Activated CD4-positive, alpha-beta T cell treated with anti-CD3 and anti-CD28 coated beads, Interleukin-2, amount 50 U/mL, for 1 hour (primary cell): Measurements from ENCODE around the gene CTNND2.
"Not testable (repeated sequence)": the region's sequence is repeated elsewhere in the genome, so short reads cannot be mapped to it uniquely, and the experiment has no call there.

Experiments
- DNase-seq: peaks from one replicate; pipeline ENCODE4 v3.0.0-alpha.2; 2020

The CTNND2 gene

DNA sequence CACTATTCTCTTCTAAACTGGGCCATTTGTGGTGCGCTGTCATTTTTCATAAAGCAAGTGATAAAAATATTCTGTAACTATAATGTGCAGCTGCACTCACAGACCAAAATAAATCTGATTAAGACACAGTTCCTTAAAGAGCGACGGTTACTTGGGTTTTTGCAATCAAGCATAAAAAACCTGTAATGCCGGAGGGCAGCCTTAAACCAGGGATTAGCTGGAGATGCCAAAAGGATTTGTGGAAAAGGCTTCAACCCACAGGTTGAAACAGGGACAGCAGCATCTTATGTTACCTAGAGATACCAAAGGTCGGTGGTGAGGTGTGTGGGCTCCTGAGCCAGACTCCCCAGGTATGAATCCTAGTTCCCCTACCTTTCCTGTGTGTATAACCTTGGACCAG is 49.3 kb downstream of the CTNND2 start:
- no peak for DNase-seq

DNA sequence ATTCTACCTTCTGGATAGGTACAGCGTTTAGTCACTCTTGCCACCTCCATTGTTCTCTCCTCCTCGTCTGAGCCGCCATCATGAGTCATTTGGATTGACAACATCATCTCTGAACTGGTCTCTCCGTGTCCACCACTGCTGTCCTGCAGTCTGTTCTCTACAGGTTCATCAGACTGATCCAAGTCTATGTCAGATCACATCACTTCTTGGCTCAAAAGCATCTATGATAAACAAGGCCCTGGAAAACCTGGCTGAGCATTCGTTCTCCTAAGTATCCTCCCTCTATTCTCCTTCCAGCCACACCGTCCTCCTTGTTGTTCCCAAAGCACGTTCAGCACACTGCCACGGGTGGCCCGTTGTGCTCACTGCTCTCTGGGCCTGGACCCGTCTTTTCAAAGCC is 50.5 kb downstream of the CTNND2 start:
- no peak for DNase-seq

DNA sequence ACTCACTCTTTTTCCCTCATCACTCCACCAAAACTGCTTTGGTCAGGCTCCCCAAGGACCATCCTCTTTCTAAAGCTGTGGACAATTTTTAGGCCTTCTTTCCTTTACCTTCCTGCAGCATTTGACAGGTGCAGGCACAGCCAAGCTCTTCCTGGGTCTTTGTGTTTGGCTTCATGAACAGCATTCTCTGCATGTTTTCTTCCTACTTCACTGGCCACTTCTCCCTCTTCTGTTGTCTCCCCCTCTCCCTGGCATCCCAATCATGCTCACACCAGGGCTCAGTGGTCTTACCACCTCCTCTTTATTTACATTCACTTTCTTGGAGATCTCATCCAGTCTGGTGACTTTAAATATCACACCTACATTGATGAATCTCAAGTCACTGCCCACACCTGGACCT is 51.1 kb downstream of the CTNND2 start:
- no peak for DNase-seq

DNA sequence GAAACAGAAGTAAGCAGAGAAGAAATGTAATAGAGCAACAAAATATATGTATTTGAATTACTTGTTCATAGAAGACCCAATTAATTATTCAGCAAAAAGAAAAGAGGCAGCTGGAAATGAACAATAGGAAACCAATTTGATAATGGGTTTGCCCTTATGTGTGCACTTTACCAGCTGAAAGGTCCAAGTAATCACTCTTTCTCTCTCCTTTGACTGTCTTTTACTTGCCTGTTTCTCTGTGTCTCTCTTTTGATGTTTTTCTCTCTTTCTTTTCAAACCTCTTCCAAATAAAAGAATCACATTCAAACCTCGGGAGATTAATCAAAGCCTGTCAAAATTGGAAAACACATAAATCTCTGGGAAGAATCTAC is 51.5 kb downstream of the CTNND2 start:
- DNase-seq = no peak

DNA sequence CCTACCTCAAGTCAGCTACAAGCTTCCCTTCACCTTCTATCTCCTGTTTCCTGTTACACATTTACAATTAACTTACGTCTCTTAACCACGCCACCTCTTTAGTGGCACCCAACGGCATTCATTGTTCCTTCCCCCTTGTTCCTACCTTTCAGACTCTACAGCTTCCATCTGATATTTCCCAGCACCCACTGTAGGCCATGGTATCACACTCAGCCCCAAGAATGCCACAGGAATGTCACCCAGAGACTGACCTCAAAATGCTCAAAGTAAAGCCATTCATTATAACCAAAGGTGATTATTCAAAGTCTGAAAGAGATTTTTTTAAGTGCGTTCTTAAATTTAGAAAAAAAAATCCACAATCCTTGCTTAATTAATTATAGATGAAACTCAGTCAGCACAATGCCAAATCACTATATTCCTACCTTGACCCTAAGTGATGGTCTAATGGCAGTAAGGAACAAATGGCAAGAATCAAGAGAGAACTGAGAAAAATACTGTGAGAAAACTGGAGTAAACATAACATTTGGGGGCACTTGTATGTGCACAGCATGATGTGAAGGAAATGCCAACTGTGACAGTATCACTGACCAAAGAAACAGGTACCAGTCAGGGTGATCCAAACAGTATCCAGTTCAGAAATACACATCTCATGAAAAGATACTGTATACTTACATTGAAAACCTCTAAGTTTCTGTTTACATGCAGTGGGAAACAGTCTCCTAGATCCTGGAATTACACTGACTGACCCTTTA is 52.1 kb downstream of the CTNND2 start:
- no peak for DNase-seq

DNA sequence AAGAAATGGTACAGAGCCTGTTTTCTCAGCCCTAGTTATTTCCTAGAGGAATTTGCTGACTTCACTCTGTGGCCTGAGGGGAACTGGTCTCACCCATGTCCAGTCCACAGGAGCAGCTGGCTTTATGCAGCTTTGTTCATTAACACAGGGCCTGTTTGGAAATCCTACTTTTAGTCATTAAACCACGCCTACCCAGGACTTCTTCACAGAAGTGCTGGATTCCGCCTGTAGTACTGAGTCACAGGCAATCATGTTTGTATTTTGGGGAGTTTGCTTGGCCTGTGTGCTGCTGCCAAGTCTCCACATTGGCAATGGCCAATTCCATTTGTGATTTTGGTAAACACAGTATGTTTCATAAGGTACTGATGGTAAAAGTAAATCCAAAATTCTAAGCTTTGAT is 52.8 kb downstream of the CTNND2 start:
- DNase-seq = no peak

DNA sequence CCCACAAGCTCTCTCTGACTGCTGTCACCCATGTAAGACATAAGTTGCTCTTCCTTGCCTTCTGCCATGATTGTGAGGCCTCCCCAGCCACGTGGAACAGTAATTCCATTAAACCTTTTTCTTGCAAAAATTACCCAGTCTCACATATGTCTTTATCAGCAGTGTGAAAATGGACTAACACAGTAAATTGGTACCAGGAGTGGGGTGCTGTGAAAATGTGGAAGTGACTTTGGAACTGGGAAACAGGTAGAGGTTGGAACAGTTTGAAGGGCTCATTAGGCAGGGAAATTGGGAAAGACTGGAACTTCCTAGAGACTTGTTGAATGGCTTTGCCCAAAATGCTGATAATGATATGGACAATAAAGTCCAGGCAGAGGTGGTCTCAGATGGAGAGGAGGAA is 75.7 kb downstream of the CTNND2 start:
- DNase-seq = not testable (repeated sequence)

DNA sequence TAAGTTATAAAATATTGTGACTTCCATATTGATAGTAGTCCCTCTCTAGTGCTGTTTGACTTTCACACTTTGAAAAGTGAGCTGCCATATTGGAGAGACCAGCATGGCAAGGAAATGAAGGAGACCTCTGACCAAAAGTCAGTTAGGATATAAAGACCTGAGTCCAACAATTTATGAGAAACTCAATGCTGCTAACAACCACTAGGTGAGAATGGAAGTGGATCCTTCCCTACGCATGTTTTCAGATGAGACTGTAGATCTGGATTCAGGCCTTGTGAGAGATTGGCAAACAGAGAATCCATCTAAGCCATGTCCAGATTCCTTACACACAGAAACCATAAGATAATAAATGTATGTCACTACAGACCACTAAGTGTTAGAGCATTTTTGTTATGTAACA is 81.6 kb downstream of the CTNND2 start:
- DNase-seq = no peak

DNA sequence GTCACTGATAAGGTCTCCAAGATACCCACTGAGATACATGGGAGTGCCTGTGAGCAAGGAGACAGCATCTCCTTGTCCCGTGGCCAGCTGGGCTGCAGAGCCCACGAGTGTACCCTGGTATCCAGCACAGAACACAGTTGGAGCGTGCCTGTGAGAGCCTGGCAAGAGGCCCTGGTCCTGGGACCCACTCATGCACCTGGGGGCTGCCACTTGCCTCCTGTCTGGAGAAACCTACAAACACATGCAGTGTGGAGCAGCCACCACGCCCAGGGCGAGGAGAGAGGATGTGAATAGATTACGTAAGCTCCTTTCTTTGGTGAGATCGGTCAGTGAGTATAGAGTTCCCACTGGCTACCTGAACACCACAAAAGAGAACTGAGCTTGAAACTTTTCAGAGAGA is 88.3 kb downstream of the CTNND2 start:
- DNase-seq = no peak

DNA sequence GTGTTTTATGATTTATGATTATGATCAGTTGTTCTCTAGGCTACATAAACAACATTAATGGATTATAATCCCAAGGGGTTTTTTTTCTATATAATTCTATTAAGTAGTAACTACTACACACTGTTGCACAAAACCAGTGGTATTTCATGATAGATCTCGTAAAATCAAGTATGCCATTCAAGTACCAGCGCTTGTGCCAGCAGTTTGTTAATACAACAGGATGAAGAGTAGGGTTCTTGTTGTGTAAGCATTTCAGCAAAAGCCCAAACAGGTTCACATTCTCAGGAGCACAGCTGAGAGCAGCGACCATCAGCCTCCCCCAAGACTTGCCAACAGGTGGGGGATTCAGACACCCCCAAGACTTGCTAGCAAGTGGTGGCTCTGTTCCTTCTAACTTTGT is 88.8 kb downstream of the CTNND2 start:
- DNase-seq = no peak

DNA sequence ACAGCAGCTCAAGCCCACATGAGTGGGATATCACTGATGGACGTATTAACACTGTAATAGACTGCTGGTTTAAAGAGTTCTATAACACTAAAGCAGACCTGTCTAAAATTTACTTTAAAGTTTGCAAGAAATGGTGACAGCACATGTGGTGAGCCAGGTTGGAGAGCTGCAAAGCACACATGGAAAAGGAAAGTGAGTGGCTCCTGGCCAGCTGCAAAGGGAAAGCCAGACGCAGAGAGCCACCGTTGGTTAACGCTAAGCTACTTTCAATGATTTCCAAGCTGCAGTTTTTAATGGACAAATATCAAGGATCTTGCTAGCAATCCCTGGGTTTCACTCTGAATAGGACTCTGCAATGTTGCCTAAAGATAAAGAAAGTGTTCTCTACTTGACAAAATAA is 89.9 kb downstream of the CTNND2 start:
- no peak for DNase-seq

DNA sequence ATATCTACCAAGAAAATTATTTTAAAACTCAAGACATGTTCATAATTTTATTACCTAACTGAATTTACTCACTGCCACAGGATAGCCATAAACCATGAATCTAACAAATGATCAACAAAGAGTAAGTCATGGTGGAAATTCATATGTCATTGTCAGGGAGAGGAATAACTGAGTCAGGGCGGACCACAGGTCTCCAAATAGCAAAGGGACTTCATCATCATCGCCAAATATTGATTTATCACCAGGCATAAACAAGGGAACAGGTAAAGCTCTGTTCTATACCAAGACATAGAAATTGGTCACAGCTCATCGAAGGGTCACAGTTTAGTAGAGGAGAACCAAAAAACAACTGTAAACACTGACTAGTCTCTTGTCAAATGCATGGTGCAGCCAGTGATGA is 94.8 kb downstream of the CTNND2 start:
- no peak for DNase-seq

DNA sequence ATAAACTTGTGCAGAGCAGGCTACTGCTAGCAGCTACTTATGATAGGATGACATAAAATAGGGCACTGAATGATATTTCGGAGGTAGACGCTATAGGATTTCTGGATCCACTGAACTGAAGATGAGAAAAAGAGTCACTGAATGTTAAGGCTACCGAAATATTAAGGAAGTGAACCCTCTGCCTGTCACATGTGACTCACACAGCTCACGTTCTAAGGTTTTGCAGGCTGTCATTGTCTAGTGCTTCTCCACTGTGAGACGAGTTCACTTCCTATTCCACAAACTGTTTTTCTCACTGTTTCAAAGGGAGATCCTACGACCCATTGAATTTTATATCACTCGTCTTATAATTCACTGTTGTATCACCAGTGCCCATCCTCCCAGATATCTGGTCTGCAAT is 100.8 kb downstream of the CTNND2 start:
- no peak for DNase-seq

DNA sequence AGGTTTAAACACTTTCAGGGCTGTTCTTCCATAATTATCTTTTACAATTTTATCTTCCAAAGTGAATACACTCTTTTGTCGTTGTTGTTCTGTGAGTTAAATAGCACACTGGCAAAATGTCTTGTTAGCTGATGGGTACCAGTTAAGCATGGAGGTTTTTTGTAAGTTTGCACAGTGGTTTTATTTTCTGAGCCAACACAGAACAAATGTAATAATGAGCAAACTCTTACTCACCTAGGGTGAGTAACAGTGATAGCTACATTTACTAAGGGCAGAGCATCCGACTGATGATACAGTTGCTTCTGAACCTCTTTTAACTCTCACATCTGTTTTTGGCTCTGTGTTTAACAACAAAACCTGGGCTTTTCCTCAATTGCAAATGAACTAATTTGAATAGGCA is 103.2 kb downstream of the CTNND2 start:
- no peak for DNase-seq

DNA sequence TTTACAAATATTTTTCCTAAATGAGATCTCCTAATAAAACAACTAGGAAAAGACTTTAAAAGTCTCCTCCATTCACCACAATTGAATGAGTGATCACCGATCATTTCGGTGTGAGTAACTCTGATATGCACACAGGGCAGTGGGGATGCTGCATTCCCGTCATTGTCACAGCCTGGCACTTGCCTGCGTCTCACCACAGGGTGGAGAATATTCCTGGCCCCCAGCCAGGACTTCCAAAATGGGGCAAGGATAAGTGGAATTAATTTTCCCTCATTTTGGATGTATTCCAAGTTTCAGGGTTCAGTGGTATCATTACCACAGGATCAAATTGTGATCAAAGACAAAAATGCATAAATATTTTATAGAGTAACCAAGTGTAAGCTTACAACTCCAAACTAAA is 107.1 kb downstream of the CTNND2 start:
- DNase-seq = no peak

DNA sequence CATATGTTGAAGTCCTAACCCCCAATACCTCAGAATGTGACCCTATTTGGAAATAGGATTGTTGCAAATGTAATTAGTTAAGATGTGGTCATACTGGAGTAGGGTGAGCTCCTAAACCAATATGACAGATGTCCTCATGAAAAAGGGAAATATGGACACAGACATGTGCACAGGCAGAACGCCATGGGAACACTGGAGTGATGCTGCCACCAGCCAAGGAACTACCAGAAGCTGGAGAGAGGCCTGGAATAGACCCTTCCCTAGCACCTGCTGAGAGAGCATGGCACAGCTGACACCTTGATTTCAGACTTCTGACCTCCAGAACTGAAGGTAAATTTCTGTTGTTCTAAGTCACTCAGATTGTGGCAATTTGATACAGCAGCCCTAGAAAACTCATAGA is 110.8 kb downstream of the CTNND2 start:
- DNase-seq = no peak

DNA sequence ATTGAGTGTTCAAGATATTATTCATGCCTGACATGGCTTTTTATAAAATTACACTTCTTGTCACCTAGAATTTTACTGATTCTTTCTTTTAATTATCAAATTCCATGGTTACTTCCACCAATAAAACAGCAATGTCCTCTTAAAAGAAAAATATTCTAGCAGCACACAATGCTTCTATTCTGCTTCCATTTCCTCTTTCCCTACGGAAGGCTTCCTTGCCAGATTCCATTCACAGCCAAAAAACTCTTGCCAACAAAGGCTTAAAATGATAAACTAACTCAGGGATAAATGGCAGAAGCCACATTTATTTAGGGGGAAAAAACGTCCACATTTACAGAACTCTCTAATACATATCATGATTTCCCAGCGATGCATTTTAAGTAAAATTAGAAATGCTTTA is 111.6 kb downstream of the CTNND2 start:
- no peak for DNase-seq

DNA sequence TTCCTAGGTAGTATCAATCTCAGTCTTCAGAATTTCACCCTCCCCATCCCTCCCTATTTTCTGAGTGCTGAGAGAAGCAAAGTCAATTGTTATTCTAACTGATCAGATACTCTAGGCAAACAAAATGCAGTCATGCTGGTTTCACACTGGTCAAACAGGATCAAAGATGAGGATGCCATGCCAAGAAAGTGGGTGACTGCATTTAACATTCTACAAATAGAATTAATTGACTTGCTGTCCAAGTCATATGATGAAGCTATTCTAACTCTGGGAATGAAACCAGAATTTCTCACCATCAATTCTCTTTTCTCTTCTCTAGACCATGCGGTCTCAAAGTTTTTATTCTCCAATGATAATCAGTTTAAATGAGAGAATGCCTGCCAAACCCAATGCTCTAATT is 112.5 kb downstream of the CTNND2 start:
- DNase-seq = no peak

DNA sequence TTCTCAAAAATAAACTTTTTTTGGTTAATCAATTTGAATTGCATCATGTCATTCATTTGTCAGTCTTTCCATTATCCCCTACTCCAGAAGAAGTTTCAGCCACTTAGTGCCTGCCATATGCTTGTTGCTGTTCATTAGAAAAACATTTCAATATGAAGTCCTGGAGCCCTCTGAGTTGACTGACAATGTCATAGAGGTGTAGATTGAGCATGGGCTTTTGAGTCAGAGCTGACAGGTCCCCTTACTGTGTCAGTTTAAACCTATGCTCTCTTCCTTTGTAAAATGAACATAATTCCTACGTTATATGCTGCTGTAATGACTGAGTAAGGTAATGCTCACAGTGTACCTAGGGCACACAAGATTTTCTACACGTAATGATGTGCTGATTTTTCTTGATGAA is 114.0 kb downstream of the CTNND2 start:
- no peak for DNase-seq

DNA sequence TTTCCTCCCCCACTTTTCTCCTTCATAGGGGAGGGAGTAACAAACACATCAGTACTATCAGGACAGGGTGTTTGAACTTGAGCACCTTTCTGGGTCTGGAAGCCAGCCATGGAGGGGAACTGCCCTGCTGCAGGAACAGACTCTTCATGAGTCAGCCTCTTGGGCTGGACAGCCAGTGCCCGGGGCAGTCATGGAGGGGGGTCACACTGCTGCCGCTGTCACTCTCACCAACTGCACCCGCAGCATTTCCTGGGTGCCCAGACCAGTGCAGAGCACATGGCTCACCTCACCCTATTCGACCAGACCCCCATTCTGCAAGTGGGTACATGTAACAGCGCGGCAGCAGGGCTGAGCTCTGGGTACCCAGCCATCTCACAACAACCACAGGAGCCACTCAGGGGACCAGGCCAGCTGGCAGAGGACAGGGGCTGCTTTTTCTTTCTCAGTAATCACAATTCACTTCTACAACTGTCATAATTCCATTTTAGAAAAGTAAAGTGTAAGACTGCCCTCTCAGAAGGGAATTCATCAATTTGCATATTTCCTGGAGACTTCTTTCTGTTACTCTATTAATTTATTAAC is 118.4 kb downstream of the CTNND2 start:
- no peak for DNase-seq

DNA sequence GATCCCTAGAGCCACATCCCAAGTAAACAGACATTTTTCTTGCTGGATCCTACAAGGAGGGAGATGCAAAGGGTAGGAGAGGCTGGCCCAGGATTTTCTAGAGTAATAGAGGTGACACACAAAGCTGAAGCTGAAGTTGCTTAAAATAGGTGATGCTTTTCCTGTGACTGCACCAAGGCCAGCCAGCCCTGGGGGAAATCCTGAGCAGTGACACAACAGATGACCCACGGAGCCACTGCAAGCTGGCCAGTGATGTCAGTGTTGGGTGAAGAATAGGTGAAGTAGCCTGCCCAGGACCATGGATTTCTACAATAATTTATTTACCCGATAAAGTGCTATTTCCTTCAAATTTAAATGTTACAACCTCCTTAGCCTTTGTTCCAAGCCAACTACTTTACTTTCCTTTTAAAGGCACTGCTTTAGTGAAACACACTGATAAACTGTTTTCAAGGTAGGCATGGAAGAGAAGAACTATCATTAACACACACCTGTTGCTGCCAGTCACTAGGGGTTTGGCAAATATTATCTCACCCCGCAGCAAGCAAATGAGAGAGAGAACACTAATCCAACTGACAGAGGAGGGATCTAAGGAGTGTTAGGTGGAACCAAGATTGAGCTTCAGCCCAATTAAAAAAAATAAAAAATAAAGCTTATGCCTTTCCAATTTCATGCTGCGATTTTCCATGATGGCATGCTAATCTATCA is 123.5 kb downstream of the CTNND2 start:
- DNase-seq = no peak

DNA sequence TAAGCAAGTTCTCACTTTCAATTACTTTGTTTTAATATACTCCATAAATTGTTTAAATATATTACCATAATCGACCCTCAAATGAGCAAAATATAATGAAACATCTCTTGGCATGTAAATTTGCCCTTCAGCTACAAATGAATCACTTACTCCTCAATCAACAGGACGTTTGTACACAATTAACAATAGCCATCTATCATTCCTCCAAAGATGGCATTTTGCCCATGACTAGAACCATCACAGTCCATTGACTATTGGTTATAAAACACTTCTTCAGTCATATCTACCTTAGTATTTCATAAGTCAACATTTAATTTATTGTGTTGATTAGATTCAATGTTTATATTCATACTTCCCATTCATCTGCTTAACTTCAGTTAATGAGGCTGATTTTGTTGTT is 127.2 kb downstream of the CTNND2 start:
- no peak for DNase-seq

DNA sequence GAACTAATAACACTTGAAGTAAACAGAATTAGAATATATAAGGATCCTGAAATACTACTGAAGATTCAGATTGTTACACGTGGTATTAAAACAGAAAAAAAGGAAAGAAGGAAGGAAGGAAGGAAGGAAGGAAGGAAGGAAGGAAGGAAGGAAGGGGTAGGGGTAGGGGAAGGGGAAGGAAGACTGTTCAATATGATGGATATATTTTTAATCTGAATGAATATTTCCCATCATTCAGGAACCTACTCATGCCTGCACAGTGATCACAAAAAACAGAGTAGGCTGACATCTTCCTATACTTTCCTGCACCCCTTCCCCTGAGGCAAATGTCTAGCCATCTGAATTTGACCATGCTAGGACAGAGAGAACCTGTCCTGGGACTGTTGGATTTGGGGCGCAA is 133.9 kb downstream of the CTNND2 start:
- no peak for DNase-seq

DNA sequence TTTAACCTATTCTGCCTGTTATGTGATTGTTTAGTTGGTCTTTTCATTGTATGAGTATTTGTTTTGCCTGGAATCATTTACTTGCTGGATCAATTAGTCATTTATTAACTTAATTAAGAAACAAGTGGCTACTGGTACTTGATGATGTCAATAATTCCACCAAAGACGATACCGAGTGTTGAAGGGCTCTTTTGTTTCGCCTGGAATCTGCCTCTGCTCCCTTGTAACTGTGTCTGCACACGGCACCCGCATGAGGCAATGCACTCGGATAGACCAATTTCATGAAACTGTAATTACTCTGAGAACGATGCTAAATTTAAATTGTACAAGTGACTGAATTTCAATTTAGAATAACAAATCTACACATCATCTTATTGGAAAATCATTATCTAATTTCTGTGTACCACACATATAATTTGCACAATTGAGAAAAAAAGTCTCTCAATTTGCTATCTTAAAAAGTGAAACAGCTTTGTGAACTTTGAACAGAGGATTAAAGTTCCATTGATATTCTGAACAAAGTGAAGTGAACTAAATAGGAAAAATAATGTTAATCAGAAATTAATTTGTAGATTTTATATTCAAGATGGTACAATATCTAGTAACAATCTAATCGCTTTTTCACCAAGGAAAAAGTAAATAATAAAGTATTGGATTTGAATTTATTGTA is 143.2 kb downstream of the CTNND2 start:
- DNase-seq = no peak
